ENCODE results near the gene POF1B.

POF1B gene

GRCh38 chrX:85379174-85379907 lies at the start of gene POF1B:
TSS of gene POF1B (minus strand) at chrX:85379665. CDS start at chrX:85379454, 211 bp downstream.
- Histone ChIP-seq H3K36me3 (no peaks in the 10 kb centered on the region), H3K4me2 (no peak within 1 kb of the TSS), H3K4me3 (no peak within 1 kb of the TSS), H3K27me3 (peaks cover 44 to 99% (median 86%) of the 10 kb centered on the region in 11 experiments), H3K4me1 (no peaks in the 10 kb centered on the region), H4K20me1 (peaks cover 0 to 5% (median 0%) of the 10 kb centered on the region in 11 experiments; a peak in 1 of 22 replicates), H3K9me3 (replicated peaks in 1 of 11) (no peaks in the 10 kb centered on the region), H3K9ac (no peak within 1 kb of the TSS), H3K27ac (no peak within 1 kb of the TSS)
- TF ChIP-seq Cebpa-rat (IDR thresholded peaks at IDR 0.05) = no peak

- Histone ChIP-seq H3K27me3 (peaks cover 26 to 56% (median 48%) of the 10 kb centered on the region in 11 experiments; a peak in 20 of 22 replicates), H3K9me3 (replicated peaks in 1 of 11) (peaks cover 6 to 17% (median 9%) of the 10 kb centered on the region in 11 experiments; a peak in 19 of 22 replicates), H3K36me3 (no peaks in the 10 kb centered on the region), H4K20me1 (no peaks in the 10 kb centered on the region), H3K4me1 (no peaks in the 10 kb centered on the region), H3K9ac (no peak overlapping the region), H3K27ac (no peak overlapping the region), H3K4me2 (no peak overlapping the region), H3K4me3 (no peak overlapping the region)
- no peak for TF ChIP-seq Cebpa-rat (IDR thresholded peaks at IDR 0.05)
These were observed 49.6 kb upstream of the POF1B start for GRCh38 chrX:85429066-85429465.

GRCh38 chrX:85419293-85419692 lies 39.8 kb upstream of the POF1B start:
- Histone ChIP-seq H4K20me1 (no peaks in the 10 kb centered on the region; a peak in 1 of 22 replicates), H3K9me3 (replicated peaks in 1 of 11) (no peaks in the 10 kb centered on the region), H3K4me2 (no peak overlapping the region), H3K4me1 (no peaks in the 10 kb centered on the region), H3K36me3 (no peaks in the 10 kb centered on the region), H3K9ac (no peak overlapping the region), H3K27ac (no peak overlapping the region), H3K27me3 (peaks cover 7 to 53% (median 37%) of the 10 kb centered on the region in 11 experiments; a peak in 16 of 22 replicates), H3K4me3 (no peak overlapping the region)
- no peak for TF ChIP-seq Cebpa-rat (IDR thresholded peaks at IDR 0.05)

- peaks cover 0 to 4% (median 0%) of the 10 kb centered on the region in 11 experiments; a peak in 3 of 22 replicates for H3K9me3 ChIP-seq (replicated peaks in 1 of 11)
- no peaks in the 10 kb centered on the region for H3K36me3 ChIP-seq
- no peaks in the 10 kb centered on the region; a peak in 1 of 22 replicates for H4K20me1 ChIP-seq
- peaks cover 13 to 91% (median 51%) of the 10 kb centered on the region in 11 experiments; a peak in 20 of 22 replicates for H3K27me3 ChIP-seq
- H3K27ac ChIP-seq = no peak overlapping the region
- H3K9ac ChIP-seq = no peak overlapping the region
- H3K4me3 ChIP-seq = no peak overlapping the region
- no peaks in the 10 kb centered on the region for H3K4me1 ChIP-seq
- TF ChIP-seq Cebpa-rat (IDR thresholded peaks at IDR 0.05) = no peak
- no peak overlapping the region for H3K4me2 ChIP-seq
These were observed 12.4 kb upstream of the POF1B start for GRCh38 chrX:85391878-85392238.

GRCh38 chrX:85391185-85391877 lies 11.9 kb upstream of the POF1B start:
- Histone ChIP-seq H4K20me1 (no peaks in the 10 kb centered on the region; a peak in 1 of 22 replicates), H3K4me3 (no peak overlapping the region), H3K4me2 (no peak overlapping the region), H3K36me3 (no peaks in the 10 kb centered on the region), H3K27me3 (peaks cover 14 to 92% (median 50%) of the 10 kb centered on the region in 11 experiments; a peak in 19 of 22 replicates), H3K9ac (no peak overlapping the region), H3K9me3 (replicated peaks in 1 of 11) (peaks cover 0 to 4% (median 0%) of the 10 kb centered on the region in 11 experiments; a peak in 3 of 22 replicates), H3K4me1 (no peaks in the 10 kb centered on the region), H3K27ac (no peak overlapping the region)
- no peak for TF ChIP-seq Cebpa-rat (IDR thresholded peaks at IDR 0.05)

GRCh38 chrX:85381602-85382001 lies 2.1 kb upstream of the POF1B start:
- no peak for TF ChIP-seq Cebpa-rat (IDR thresholded peaks at IDR 0.05)
- Histone ChIP-seq H3K4me1 (no peaks in the 10 kb centered on the region), H3K9ac (no peak overlapping the region), H3K36me3 (no peaks in the 10 kb centered on the region), H3K4me3 (no peak overlapping the region), H3K27ac (no peak overlapping the region), H4K20me1 (peaks cover 0 to 5% (median 0%) of the 10 kb centered on the region in 11 experiments; a peak in 1 of 22 replicates), H3K4me2 (no peak overlapping the region), H3K27me3 (peaks cover 38 to 97% (median 81%) of the 10 kb centered on the region in 11 experiments), H3K9me3 (replicated peaks in 1 of 11) (no peaks in the 10 kb centered on the region)

GRCh38 chrX:85378461-85378860 lies 1.0 kb downstream of the POF1B start:
- Histone ChIP-seq H3K9ac (no peak overlapping the region), H3K27ac (no peak overlapping the region), H3K4me3 (no peak overlapping the region), H4K20me1 (peaks cover 0 to 5% (median 0%) of the 10 kb centered on the region in 11 experiments; a peak in 1 of 22 replicates), H3K36me3 (no peaks in the 10 kb centered on the region), H3K9me3 (replicated peaks in 1 of 11) (no peaks in the 10 kb centered on the region), H3K27me3 (peaks cover 44 to 99% (median 92%) of the 10 kb centered on the region in 11 experiments), H3K4me2 (no peak overlapping the region), H3K4me1 (no peaks in the 10 kb centered on the region)
- TF ChIP-seq Cebpa-rat (IDR thresholded peaks at IDR 0.05) = no peak

GRCh38 chrX:85375333-85375738 lies 4.1 kb downstream of the POF1B start:
- Histone ChIP-seq H3K4me2 (no peak overlapping the region), H3K27me3 (peaks cover 34 to 96% (median 89%) of the 10 kb centered on the region in 11 experiments), H3K36me3 (no peaks in the 10 kb centered on the region), H3K9me3 (replicated peaks in 1 of 11) (no peaks in the 10 kb centered on the region), H3K4me1 (no peaks in the 10 kb centered on the region), H3K27ac (no peak overlapping the region), H3K4me3 (no peak overlapping the region), H4K20me1 (peaks cover 0 to 5% (median 0%) of the 10 kb centered on the region in 11 experiments; a peak in 1 of 22 replicates), H3K9ac (no peak overlapping the region)
- TF ChIP-seq Cebpa-rat (IDR thresholded peaks at IDR 0.05) = no peak

- no peak overlapping the region for H3K4me2 ChIP-seq
- TF ChIP-seq Cebpa-rat (IDR thresholded peaks at IDR 0.05) = no peak
- no peak overlapping the region for H3K9ac ChIP-seq
- no peaks in the 10 kb centered on the region for H3K36me3 ChIP-seq
- peaks cover 36 to 100% (median 96%) of the 10 kb centered on the region in 11 experiments for H3K27me3 ChIP-seq
- H3K27ac ChIP-seq = no peak overlapping the region
- peaks cover 0 to 14% (median 0%) of the 10 kb centered on the region in 11 experiments; a peak in 3 of 22 replicates for H3K9me3 ChIP-seq (replicated peaks in 1 of 11)
- H3K4me3 ChIP-seq = no peak overlapping the region
- H3K4me1 ChIP-seq = no peaks in the 10 kb centered on the region
- H4K20me1 ChIP-seq = peaks cover 0 to 3% (median 0%) of the 10 kb centered on the region in 11 experiments; a peak in 1 of 22 replicates
These were observed 14.0 kb downstream of the POF1B start for GRCh38 chrX:85365370-85365995.

All from BLaER1 treated with 17β-estradiol and CSF1 and Interleukin-3, amounts not matched to agents 10 nM and 100 nM (cell line).